ENCODE measurements around the gene RPS28.
"Not testable (repeated sequence)": the region's sequence is repeated elsewhere in the genome, so short reads cannot be mapped to it uniquely, and the experiment has no call there.

The RPS28 gene

DNA sequence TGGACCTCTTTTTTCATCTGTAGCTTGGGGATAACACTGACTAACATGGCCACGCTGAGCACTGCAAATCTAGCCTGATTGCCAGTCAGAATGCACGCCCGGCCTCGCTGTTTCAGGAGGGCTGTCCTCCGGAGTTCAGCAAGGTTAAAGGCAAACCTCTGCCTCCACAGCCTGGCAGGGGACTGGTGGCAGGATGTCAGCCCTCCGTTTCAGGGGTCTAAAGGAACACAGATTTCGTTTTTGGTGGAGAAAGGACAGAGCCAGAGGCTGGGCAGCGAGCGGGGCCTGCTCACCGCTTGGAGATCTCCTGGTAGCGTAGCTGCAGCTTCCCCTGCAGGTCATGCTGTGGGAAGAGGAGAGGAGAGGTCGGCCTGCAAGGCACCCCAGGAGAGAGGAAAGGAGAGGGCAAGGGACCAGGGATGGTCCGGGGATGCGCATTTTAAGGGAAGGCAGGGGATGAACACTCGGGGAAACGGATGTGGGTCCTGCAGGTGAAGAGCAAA, 681 bp upstream of the RPS28 start:
- DNase-seq, result no peak

DNA sequence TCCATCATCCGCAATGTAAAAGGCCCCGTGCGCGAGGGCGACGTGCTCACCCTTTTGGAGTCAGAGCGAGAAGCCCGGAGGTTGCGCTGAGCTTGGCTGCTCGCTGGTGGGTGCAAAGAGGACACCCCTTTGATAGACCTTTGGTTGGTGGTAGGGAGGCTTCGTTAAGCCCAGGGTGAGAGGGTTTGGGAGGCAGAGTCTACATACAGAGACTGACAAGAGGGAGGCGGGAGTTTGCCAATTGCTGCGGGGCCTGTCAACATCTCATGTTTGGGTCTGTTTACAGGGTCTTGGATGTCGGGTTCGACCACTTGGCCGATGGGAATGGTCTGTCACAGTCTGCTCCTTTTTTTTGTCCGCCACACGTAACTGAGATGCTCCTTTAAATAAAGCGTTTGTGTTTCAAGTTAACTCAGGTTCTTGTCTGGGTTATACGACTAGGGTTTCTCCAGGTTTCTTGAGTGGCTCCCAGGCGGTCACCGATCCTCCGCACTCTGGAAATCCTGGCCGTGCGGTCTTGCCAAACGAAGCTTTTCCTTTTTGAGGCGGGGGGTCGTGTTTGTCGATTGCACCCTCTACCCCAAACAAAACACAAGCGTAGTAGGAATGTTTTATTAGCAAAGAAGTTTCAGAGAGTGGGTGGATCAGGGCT, 816 bp downstream of the RPS28 start:
- no peak for DNase-seq

DNA sequence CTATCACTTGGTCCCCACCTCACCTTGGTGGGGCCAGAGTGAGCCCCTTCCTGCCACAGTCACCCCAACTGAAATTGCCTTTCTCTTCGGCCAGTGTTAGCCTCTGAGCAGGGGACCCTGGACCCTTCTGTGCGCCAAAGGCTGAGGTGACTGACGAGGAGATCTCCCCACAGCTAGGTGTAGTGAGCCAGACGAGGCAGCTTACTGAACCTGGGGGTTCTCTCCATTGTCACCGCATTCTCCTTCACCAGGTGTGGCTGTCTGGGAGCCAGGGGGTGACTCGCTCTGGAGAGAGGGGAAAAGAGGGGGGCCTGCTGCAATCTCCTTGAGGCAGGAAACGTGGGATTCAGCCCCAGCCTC, 1.3 kb downstream of the RPS28 start:
- no peak for DNase-seq

DNA sequence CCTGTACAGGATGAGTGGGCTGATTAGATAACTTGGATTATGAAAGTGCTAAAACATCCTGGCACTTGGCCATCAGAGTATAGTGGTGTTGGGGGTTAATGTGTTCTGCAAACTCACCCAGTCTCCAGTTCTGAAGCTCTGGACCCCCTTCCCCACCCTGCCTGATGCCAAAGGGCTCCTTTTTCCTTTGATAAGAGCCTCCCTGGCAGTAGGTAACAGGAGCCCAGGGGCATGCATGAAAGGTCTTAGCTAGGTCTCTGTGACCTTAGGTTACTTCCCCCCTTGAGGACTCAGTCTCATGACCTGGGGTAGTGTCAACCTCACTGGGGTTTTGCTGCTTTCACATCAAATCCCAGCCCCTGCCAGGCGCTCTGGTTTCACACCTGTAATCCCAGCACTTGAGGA, 2.5 kb downstream of the RPS28 start:
- no peak for DNase-seq

DNA sequence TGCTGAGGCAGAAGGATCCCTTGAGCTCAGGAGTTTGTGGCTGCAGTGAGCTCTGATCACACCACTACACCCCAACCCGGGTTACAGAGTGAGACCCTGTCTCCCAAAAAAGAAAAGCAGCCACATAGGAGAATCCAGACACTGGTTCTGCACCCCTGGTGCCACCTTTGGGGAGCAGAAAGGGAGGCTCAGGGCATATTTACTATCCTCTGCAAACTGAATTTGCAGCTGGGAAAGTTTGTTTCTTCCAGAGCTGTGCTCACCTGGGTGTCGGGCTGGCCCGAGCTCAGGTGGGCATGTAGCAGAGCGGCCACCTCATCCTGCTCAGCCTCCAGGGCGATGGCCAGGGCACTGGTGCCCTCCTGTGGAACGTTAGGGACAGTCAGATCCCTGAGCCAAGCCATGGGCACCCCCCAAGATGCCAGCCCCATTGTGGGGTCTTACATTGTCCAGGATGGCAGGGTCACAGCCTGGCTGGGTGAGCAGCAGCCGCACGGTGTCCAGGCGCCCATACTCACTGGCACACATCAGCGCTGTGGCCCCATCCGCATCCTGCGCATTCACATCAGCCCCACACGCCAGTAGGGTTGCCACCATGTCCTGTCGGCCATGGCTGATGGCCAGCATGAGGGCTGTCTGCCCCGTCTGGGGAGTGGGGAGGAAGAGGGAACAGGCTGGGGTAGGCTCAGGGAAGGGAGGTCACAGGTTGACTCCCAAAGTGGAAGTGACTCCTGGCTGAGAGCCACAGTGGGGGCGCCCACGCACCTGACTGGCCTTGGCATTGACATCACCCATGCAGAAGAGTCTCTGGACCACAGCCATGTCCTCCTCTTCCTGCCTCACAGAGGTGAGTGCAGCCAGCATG, 3.1 kb downstream of the RPS28 start:
- no peak for DNase-seq

DNA sequence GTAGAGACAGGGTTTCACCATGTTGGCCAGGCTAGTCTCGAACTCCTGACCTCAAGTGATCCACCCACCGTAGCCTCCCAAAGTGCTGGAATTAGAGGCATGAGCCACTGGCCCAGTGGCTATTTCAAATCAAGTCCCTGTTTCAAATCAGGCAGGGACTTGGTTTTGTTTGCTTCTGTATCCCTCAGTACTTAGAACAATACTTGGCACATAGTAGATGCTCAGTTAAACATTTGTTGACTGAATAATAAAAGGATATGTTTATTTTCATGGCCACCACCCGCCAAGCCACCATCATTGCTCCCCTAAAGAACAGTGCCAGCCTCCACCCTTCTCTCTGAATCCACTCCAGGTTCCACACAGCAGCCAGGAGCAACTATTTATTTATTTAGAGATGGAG, 4.2 kb downstream of the RPS28 start:
- DNase-seq, result no peak

DNA sequence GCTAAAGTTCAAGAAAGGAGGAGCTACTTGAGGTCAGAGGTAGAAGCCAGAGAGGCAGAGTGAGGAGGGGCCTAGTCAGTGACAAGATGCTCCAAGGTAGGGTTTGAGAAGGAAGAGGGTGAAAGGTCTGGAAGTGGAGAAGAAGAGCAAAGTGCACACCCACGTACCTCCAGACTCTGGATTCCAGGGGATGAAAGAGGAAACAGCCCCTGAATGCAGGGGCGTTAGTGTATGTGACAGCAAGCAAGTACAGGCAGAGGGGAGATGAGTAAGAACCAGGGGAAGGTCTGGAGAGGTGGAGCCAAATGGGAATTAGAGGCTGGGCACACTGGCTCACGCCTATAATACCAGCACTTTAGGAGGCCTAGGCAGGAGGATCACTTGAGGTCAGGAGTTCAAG, 8.7 kb downstream of the RPS28 start:
- no peak for DNase-seq

DNA sequence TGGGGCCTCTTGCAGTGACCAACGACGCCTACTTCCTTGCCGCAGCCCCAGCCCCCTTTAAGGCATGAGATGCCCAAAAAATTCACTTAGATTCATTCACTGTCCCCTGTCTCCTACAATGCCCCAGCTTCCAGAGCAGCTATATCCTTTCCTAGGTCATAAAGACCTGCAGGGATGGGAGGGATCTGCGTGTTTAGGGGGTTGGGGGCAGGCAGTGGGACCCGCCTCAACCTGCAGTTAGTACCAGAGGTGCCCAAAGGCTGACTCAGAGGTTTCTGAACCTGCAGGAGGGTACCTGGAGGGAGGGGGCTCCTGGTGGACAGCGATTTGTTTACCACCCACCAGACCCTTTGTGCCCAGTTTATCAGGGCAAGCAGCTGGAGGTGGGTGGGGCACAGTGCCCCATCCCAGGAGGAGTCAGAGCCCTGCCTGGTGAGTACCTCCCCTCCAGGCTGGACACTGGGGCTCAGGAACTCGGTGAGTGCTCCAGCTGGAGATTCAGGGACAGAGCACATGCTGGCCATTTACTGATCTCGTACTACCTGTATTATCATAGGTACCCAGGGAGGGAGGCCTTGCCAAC, 10.1 kb downstream of the RPS28 start:
- no peak for DNase-seq

DNA sequence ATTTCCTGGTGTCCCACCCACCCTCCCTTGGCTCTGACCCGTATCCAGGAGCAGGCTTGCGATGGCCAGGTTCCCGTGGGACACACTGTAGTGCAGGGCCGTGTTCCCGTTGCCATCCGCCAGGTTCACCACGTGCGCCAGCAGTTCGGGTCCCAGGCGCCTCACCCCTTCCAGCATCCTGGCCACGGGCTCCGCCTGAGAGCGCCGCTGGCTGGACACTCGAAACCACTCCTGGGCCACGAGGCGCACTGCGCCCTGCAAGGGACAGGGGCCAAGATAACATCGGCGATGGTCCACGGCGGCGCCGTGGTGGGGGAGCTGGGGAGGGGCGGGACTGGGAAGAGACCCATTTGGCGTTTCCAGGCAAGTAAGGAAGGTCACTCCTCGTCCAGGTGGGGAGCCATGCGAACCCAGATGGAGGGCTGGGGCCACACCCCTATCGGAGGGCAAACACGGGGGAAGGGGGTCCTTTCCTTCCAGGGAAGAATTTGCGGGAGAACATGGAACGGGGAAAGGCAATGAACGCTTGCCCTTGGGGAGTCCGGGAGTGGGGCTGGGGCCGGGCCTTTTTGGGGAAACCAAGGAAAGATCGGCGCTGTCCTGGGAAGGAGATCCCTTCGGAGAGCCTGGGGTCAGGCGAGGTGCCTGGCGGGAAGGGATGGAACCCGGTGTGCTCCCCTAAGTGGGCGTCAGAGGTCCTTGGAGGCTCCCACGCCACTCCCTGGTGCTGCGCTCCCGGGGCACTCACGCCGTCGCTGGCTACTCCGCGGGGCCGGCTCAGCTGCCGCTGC, 11.9 kb downstream of the RPS28 start:
- DNase-seq, result no peak

DNA sequence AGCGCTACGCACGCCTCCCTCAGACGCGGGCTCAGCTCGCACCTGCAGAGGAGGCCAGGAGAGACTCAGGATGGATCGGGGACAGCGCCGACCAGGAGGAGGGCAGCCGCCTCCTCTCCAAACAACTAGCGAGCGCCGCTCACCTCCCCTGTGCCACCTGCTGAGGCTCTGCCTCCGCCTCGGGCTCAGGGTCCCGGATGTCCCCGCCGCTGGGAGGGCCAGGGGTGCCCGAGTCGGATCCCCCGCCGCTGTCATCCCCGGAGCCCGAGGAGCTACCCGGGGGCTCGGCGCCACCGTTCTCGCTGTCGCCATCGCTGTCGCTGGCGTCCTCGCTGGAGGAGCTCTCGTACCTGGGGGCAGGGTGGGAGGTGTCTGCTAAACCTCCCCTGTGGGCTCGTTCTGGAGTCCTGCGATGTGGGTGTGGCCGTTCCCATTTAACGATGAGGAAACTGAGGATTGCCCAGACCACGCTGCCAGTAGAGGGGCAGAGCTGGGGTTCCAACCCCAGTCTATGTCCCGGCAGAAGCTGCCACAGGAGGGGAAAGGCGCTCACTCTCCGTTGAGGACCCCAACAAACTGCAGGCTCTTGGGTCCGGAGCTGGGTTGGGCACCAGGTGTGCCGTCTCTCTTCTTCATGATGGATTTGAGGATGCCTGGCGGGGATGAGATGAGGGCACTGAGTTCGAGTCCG, 12.6 kb downstream of the RPS28 start:
- DNase-seq, result no peak

DNA sequence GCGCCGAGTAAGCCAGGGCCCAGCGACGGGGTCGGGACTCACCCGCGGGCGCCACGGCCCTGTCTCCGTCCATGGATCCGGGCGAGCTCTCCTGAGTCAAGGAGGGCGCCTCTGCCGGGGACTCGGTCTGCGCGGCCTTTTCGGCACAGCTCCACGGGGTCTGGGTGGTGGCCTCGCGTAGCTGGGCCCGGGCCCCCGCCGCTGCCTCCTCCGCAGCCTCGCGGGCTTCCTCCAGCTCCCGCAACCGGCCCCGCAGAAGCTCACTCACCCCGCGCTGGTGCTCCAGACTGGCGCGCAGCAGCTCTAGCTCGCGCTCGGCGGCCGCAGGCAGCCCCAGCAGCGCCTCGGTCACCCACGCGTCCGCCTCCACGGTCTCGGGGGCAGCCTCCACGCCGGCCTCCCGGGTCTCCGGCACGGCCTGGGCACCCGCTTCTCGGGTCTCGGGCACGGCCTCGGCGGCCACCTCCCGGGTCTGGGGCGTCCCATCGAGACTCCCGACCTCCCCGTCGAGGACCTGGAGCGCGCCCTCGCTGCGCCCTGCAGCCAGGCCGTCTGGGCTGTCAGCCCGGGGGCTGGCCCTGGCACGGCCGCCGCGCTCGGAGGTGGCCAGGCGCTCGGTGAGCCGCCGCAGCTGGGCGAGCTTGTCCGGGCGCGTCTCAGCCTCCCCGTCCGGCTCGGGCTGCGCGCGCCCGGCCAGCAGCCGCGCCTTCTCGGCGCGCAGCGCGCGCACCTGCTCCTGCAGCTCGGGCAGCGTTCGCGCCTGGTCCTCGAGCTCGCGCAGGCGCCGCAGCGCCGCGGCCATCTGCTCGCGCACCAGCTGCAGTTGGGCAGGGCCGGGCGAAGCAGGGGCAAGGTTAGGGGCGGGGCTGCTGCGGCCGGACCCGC, 13.4 kb downstream of the RPS28 start:
- no peak for DNase-seq

DNA sequence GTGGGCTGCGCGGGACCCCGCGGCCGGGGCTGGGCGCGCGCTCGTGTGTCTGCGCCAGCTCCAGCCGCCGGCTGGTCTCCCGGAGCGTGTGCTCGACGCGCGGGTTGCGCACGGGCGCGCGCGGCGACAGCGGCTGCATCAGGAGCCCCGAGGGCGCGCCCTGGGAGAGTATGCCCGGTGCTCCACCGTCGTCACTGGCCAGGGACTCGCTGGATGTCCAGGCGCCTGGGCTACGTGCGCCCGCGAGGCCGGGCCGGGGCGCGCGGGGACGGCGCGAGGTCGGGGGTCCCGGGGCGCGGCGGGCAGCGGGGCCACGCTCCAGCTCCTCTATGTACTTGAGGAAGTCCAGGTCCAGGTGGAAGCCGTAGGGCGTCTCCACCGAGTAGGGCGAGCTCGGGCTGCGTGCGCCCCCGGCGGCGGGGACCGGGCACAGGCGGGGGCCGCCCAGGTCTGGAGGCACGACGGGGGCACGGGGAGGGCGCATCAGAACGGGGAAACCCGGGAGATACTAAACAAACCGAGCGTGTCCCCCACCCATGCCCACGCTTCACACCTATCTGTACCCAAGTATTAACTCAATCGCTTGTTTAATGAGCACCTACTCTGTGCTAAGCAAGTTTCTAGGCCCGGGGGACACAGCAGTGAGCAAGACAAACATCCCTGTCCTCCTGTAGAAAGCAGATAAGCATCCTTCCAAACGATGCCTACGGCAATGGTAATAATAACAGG, 14.2 kb downstream of the RPS28 start:
- DNase-seq, result no peak

DNA sequence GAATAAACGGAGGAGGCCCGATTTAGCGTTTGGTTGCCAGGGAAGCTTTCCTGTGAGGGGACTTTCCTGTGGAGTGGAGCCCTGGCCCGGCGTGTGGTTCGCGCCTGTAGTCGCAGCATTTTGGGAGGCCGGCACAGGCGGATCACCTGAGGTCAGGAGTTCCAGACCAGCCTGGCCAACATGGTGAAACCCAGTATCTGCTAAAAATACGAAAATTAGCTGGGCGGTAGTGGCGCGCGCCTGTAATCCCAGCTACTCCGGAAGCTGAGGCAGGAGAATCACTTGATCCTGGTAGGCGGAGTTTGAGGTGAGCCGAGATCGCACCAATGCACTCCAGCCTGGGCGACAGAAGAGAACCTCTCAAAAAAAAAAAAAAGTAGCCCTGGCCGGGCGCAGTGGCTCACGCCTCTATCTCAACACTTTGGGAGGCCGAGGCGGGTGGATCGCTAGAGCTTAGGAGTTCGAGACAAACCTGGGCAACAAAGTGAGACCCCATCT, 14.8 kb downstream of the RPS28 start:
- no peak for DNase-seq

DNA sequence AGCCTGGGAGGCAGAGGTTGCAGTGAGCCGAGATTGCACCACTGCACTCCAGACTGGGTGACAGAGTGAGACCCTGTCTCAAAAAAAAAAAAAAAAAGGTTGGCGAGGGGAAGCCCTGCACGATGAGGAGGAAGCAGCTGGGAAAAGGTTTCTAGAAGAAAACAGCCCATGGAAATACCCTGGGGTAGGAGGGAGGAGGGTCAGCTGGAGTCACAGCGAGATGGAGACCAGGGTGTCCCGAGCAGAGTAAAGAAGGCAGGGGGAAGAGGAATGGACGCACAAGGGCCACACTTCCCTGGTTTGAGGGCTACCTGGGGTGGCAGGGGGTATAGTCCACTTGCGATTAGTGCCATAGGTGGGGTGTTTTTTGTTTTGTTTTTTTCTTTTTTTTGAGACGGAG, 15.4 kb downstream of the RPS28 start:
- DNase-seq, result no peak

DNA sequence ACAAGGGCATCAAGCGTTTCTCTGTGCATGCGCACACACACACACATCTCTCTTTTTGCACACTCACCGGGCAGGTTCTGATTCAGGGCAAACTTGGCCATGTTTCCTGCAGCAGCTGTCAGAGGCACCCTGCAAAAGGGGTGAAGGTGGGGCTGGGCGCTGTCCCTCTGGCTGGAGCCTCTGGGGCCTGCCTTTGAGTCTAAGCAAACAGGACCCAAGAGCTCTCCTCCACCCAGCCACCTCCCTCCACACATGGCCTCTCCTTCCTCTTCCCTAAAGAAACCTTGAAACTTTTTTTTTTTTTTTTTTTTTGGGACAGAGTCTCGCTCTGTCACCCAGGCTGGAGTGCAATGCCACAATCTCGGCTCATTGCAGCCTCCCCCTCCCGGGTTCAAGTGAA, 16.4 kb downstream of the RPS28 start:
- DNase-seq, result no peak

DNA sequence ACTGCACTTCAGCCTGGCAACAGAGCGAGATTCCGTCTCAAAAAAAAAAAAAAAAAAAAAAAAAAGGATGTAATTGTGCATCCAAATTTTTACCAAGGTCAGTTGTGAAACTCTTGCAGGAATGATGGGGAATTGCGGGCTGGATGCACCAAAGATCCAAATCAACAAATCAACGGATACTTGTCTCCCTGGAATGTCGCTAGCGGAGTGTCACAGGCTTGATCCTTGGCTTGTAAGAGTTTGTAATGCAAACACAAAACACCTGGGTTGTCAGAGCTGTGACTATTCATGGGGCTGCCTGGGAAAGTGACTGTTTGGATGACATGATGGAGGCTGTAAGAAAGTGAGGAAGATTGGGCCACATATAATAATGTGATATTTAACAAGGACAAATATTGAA, 17.5 kb downstream of the RPS28 start:
- no peak for DNase-seq

DNA sequence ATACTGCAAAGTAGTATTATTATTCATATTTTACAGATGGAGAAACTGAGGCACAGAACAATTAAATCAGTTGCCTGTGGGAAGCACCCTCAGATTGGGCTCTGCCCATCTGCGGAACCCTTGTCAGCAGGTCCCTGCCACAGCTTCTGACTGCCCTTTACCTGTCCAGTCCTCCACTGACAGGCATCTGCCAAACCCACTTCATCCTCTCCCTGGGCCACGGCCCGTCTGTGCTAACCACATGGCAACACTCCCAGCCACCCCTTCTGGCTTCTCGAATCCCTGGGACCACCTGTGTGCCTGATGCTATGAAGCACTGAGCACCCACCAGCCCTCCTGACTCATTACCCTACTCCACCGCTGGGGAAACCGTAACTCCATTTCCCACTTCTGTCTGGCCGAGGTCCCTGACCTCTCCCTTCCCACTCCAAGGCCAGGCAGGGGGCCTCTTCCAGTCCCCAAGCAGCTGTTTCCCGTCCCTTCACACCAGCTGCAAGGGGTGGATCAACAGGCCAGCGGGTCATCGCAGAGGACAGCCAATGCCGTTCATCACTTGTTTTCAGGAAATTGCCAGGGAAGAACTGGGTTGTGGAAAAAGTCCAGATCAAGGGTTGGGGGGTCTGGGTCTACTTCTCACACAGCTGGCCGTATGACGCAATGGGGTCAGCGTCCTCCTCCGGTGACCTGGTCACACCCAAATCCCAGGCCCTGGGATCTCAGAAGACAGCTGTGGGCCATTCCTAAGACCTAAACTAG, 19.2 kb downstream of the RPS28 start:
- no peak for DNase-seq

DNA sequence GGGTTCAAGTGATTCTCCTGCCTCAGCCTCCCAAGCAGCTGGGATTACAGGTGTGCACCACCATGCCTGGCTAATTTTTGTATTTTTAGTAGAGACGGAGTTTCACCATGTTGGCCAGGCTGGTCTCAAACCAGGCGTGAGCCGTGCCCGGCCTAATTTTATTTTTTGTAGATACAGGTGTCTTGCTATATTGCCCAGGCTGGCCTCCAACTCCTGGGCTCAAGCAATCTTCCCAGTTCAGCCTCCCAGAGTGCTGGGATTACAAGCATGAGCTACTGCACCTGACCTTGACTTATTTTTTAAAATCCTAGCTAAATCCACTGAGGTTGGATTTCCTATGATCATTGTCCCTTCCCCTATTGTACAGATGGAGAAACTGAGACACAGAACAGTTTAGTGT, 20.2 kb downstream of the RPS28 start:
- not testable (repeated sequence) for DNase-seq

DNA sequence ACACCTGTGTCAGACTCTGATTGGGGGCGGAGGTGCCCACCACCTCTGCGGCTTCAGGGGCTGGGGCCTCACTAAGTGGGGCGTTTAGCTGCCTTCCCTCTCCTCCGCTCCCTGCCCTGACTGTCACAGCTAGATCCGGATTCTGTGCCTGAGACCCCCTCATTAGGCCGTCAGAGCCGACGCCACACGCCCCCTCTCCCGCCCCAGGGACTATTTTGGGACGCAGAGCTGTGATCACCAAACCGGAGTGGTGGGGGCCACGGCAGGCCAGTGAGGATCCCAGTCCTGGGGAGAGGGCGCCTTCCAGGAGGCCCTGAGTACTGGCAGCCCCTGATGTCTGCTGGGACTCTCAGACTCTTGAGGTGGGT, 21.0 kb downstream of the RPS28 start:
- no peak for DNase-seq

Data from effector CD8-positive, alpha-beta T cell (primary cell).